RPMI7951 (cell line): ENCODE results near the gene BBOX1. TPM values are rescaled to one million over a fixed set of nuclear protein-coding genes. Genes with fewer than 3 reads are reported as not detected.
A peak's percentile ranks its signal among the peaks of the same experiment; 100 is the strongest.

ENCODE experiments used
- DNase-seq: peaks from one replicate; pipeline ENCODE4 v3.0.0-alpha.2; 2012; ENCODE audit warnings: low read depth
- total RNA-seq: library from RNA; depleted of rRNA; stranded (reverse); fragments of >200 nt; shearing (Covaris generic); gene quantifications from 2 replicates; pipeline ENCODE4 v1.2.3, GENCODE V29; 2014

The BBOX1 gene
- total RNA-seq, 1 experiment from 2014 or later = 0.60 TPM

DNA sequence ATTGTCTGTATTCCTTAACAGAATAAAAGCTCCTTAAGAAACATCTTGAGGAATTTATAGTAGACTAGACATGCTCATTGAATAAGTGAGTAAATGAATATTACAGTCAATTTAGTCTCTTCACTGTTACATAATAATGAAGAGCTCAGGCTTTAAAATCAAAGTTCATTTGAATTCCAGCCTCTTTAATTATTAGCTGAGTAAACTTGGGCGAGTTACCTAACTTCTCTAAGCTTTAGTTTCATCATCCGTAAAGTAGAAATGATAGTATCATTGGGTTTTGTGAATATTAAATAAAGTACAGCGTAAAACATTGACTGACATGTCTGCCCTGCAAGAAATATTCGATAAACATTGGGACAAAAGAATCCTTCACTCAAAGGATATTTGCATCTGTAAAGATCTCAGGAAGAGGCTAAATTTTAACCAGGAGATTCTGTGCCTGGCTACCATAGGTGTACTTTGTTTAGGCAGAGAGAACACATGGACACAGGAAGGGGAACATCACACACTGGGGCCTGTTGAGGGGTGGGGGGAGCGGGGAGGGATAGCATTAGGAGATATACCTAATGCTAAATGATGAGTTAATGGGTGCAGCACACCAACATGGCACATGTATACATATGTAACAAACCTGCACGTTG is 15.2 kb upstream of the BBOX1 start:
- no peak for DNase-seq

DNA sequence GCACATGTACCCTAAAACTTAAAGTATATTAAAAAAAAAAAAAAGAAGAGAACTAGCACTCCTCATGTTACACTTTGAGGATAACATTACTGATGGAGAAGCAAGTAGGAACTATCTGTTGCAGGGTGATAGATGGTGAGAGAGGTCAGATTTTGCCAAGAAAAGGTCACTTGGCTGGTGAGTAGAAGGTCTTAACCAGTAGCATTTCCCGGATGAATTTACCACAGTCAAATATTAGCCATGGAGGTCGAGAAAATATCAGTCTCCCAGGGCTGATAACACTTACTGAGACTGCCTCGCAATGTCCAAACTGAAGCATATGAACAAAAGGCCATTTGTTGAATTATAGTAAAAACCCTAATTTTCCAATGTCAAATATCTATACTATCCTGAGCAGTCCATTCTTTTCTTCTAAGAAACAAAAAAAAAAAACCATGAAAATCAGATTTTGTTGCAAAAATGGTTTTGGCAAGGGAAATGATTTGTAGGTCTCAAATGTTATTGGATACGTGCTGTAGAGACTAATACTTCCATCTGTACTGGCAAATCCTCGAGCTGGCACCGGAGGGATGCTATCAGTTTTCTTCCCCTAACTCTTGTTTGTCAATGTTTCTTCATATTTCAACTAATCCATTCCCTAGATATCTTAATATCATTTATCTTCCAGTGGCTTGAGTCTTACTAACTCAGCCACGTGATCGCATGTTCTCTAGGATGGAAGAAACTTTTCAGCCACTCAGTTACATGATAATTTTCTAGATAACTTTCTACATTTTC is 14.5 kb upstream of the BBOX1 start:
- no peak for DNase-seq

- peak; percentile 5 for DNase-seq
Observed at GRCh38 chr11:27028561-27028965, 12.1 kb upstream of the BBOX1 start.

GRCh38 chr11:27029966-27030365 is 10.6 kb upstream of the BBOX1 start:
- DNase-seq = no peak

DNA sequence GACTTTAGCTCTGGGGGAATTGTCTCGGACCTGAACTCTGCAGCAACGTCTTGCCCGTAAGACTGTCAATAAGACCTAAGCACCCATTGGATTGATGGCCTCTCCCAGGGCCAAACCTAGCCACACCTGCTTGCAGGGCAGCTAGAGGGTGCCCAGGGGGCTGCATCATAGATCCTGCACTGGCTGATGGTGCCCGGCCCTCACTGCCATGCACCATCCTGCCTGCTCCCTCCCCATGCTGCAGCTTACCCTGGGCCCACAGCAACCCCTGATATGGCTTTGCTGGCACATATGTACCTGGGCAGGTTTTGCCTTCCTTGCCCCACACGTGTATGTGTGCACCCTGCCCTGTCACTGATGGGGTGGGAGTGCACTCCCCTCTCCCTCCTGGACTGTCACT is 8.9 kb upstream of the BBOX1 start:
- DNase-seq = no peak

- DNase-seq = no peak
Observed at GRCh38 chr11:27039873-27040272, 742 bp upstream of the BBOX1 start.

DNA sequence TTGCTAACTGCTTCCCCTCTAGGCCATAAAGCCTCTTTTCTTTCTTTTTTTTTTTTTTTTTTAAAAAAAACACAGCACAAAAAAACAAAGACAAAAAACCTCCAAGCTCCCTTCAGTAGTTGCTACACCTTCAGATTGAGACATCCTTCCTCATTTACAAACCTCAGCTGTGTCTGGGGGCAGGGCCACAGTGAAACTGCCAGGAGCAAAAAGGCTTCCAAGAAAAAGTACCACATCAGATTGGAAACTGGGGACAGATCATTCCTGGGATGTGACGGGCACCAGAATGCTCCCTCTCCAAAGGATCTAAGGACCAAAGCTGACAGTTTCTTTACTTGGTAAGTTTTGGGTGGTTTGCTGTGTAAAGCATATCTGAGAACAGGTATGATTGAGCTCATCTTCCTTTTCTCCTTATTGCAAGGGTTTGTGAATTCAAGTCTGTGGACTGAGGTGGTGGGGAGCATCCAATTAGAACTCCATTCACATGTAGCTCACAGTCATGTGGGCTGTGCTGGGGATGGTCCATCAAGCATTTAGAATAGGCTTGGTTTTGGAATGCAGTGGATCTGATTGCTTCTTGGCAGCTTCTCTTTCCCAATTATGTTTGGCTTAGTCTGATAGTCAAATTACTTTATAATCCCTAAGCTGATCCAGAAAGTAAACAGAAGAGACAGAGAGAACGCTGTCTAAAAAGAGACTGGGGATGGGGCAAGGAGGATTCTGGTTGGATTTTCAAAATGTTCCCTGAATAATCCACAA is 705 bp downstream of the BBOX1 start:
- no peak for DNase-seq

DNA sequence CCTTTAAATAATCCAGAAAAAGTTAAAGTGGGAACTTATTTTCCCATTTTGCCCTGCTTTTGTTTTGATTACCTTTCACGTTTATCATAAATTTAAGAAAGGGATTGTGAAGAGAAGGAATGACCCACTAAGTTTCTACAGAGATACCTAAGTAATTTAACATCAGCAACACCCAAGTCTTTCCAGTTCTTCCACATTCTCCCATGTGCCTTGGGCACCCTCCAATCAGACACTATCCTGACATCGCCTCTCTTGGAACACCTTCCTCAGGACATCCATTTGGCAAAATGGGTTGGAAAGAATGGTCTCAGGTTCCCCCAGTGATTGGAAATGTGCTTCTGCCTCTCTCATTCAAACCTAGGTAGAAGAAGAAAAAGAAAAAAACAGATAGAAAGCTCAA is 6.3 kb downstream of the BBOX1 start:
- DNase-seq = no peak

GRCh38 chr11:27052668-27053067 is 12.1 kb downstream of the BBOX1 start:
- DNase-seq = no peak

DNA sequence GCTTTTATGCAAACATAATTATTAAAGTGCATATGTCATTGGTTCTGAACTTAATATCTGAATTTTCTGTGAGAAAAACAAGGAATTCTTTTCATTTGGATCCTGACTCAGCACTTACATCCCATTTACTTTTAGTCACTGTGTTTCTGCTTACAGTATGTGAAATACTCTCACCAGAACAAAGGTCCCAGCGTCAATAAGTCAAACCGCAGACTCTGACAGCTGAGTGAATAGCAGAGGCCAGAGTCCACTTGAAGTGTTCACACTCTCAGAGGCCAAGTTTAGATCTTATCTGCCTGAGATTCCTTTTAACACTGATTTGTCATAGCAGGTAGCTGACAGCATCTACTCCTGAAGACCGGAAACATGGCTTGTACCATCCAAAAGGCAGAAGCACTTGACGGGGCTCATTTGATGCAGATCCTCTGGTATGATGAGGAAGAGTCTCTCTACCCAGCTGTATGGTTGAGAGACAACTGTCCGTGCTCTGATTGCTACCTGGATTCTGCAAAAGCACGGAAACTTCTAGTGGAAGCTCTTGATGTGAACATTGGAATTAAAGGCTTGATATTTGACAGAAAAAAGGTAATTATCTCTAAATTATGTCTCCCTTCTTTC is 14.6 kb downstream of the BBOX1 start:
- peak; percentile 81 for DNase-seq

GRCh38 chr11:27057091-27057780 is 16.6 kb downstream of the BBOX1 start:
- DNase-seq = no peak

DNA sequence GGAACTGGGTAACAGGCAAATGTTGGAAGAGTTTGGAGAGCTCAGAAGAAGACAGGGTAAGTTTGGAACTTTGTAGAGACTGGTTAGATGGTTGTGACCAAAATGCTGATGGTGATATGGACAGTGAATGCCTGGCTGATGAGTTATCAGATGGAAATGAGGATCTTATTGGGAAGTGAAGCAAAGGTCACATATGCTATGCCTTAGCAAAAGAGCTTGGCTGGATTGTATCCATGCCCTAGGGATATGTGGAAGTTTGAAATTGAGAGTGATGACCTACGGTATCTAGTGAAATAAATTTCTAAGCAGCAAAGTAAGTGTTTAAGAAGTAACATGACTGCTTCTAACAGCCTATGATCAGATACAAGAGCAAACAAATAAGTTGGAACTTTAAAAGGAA is 17.8 kb downstream of the BBOX1 start:
- DNase-seq = peak; percentile 83

GRCh38 chr11:27059431-27059830 is 18.8 kb downstream of the BBOX1 start:
- DNase-seq = no peak

GRCh38 chr11:27060816-27061460 is 20.3 kb downstream of the BBOX1 start:
- no peak for DNase-seq

DNA sequence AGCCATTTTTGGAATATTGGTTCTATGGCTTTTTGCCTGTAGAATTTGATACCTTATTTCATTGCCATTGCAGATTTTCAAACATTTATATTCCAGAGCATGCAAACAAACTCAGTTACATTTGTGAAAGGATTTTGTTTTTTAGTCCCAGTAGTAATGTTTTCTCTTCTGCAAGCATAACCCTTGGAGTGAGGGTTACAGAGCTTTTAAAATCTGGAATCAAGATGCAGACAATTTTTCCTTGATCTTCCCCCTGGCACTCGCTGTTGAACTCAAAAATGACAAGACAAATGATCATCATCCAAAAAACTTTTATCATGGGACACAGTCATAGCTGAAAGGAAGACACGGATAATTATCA is 20.8 kb downstream of the BBOX1 start:
- DNase-seq = no peak

- DNase-seq = no peak
Observed at GRCh38 chr11:27064086-27064485, 23.5 kb downstream of the BBOX1 start.

DNA sequence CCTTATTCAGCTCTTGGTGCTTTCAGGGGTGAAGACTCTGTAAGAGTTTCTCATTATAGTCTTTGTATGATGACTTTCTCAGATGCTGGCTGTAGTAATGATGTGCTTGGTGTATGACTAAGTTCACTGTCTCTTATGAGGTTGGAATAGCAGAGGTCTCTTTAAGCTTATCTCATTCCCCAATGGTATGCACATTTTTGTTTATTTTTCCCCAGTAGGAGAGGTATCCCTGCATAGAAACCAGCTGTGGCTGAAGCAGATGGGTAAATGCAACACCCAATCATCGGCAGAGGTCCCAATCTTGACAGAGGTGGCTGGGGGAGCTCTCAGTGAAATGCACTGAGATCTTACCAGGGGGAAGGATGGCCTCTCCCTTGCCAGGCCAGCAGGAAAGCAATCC is 34.6 kb downstream of the BBOX1 start:
- no peak for DNase-seq

- DNase-seq = no peak
Observed at GRCh38 chr11:27075655-27076054, 35.0 kb downstream of the BBOX1 start.

DNA sequence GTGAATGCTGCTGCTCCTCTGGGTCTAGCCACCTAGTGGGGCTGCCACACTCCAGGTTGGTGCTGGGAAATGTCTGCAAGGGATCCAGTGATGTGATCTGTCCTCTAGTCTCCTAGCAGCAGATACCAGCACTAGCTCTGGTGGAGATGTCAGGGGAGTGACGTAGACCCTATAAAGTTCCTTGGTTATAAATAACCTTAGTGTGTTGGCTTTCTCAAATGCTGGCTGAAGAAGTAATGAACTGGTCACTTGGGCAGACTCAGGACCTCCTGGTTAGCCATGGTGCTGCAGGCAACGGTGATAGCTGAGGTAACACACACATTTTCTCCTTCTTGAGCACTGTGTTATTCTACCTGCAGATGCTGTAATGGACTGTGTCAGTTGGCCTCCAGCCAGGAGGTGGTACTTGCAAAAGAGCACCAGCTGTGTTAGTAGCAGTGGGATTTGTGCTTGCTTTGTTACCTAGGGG is 35.5 kb downstream of the BBOX1 start:
- no peak for DNase-seq

GRCh38 chr11:27081056-27081455 is 40.4 kb downstream of the BBOX1 start:
- no peak for DNase-seq

DNA sequence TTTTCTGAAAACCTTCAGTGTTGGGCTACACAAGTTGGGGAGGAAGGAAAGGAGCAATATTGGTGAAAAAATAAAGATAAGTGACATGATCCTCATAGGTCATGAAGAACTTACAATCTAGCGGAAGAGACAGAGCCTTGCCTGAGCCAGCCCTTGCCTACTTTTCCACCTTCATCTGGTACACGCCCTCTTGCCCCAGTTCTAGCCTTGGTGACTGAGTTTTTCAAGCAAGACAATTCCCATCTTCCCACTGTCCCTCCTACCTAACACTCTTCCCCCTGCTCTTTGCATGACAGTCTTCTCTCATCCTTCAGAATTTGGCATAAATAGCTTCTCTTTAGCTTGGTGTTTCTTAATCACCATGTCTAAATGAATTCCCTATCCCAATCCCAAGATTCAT is 42.6 kb downstream of the BBOX1 start:
- DNase-seq = no peak
